HG03280 (cell line): Measurements from ENCODE around the gene SCGN.

ENCODE experiments used
- ATAC-seq: cut with Tn5 transposase; IDR thresholded peaks from one replicate; pipeline ENCODE4 v1.9.1; 2021; ENCODE audit warnings: mild to moderate bottlenecking, moderate library complexity; ENCODE audit not compliant: unreplicated experiment

The SCGN gene

GRCh38 chr6:25640446-25640845 lies 11.6 kb upstream of the SCGN start:
- ATAC-seq, result no peak

GRCh38 chr6:25640891-25641290 lies 11.1 kb upstream of the SCGN start:
- ATAC-seq, result no peak

GRCh38 chr6:25641377-25641776 lies 10.6 kb upstream of the SCGN start:
- ATAC-seq, result no peak

- no peak for ATAC-seq
Observed at GRCh38 chr6:25641940-25642666, 9.9 kb upstream of the SCGN start.

- ATAC-seq, result no peak
Observed at GRCh38 chr6:25642667-25643328, 9.2 kb upstream of the SCGN start.

- ATAC-seq, result no peak
Observed at GRCh38 chr6:25645916-25646315, 6.1 kb upstream of the SCGN start.

- ATAC-seq, result no peak
Observed at GRCh38 chr6:25649611-25650010, 2.4 kb upstream of the SCGN start.

- ATAC-seq, result no peak
Observed at GRCh38 chr6:25655723-25656122, 3.7 kb downstream of the SCGN start.

- ATAC-seq, result no peak
Observed at GRCh38 chr6:25659633-25660368, 7.8 kb downstream of the SCGN start.

GRCh38 chr6:25660512-25660911 lies 8.5 kb downstream of the SCGN start:
- ATAC-seq, result no peak

- ATAC-seq, result no peak
Observed at GRCh38 chr6:25661129-25661779, 9.2 kb downstream of the SCGN start.

- ATAC-seq, result no peak
Observed at GRCh38 chr6:25665455-25665854, 13.4 kb downstream of the SCGN start.

- no peak for ATAC-seq
Observed at GRCh38 chr6:25669413-25669812, 17.4 kb downstream of the SCGN start.

GRCh38 chr6:25670208-25670607 lies 18.2 kb downstream of the SCGN start:
- no peak for ATAC-seq

GRCh38 chr6:25670793-25671513 lies 18.9 kb downstream of the SCGN start:
- no peak for ATAC-seq

- ATAC-seq, result no peak
Observed at GRCh38 chr6:25671652-25672051, 19.6 kb downstream of the SCGN start.

- ATAC-seq, result no peak
Observed at GRCh38 chr6:25675167-25675566, 23.2 kb downstream of the SCGN start.

- ATAC-seq, result no peak
Observed at GRCh38 chr6:25676775-25677174, 24.8 kb downstream of the SCGN start.

- ATAC-seq, result no peak
Observed at GRCh38 chr6:25681848-25682247, 29.8 kb downstream of the SCGN start.

- ATAC-seq, result no peak
Observed at GRCh38 chr6:25682324-25682723, 30.3 kb downstream of the SCGN start.

GRCh38 chr6:25684565-25684964 lies 32.5 kb downstream of the SCGN start:
- no peak for ATAC-seq
